ENCODE results near the gene RELCH.

RELCH gene

DNA sequence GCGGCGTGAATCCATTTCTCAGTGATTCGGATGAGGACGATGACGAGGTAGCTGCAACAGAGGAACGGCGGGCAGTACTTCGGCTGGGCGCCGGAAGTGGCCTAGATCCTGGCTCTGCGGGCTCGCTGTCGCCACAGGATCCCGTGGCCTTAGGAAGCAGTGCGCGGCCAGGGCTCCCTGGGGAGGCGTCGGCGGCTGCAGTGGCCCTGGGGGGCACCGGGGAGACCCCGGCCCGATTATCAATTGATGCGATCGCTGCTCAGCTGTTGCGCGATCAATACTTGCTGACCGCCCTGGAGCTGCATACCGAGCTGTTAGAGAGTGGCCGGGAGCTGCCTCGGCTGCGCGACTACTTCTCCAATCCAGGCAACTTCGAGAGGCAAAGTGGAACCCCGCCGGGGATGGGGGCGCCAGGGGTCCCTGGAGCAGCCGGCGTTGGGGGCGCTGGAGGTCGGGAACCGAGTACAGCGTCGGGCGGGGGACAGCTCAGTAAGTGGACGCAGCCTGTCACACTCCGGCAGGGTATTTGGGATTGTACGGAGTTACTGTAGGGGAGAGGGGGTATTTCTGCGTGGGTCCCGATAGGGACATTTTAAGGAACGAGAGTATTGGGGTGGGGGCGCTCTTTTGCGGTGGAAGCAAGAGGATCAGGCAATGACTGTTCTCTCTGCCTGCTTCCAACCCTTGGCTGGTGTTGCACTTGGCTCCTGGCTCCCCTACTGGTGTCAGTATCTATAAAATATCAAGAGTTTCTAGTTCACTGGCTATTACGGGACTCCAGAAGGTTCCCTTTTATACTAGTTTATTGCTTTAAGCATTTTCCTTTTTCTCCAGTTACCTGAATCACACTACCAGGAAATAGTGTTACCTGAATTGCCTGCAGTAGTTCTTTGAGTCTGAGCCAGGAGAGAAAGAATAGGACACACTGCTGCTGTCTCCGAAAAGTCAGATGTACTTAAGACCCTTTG, 772 bp downstream of the RELCH start:
- DNase-seq (ENCODE audit: low read depth in 1 of 2, low spot score in 1 of 2), result peak in 1 of 2 donors; percentile 24

DNA sequence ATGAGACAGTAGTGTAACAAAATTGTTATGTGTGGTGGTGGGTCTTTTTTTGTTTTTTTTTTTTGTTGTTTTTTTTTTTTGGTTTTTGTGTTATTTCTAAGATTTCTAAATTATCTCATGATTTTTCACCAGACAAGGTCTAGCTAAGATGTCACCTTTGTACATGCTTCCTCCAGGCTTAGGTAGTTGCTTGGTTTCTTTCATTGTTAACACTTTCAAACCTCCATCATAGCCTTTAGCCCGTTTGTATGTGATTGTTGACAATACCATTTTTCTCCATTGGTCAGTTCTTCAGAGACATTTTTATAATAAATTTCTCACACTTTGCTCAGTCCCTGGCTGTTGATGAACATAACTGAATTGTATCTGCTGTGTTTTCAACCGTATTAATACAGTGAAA, 2.2 kb downstream of the RELCH start:
- no peak for DNase-seq (ENCODE audit: low read depth in 1 of 2, low spot score in 1 of 2)

DNA sequence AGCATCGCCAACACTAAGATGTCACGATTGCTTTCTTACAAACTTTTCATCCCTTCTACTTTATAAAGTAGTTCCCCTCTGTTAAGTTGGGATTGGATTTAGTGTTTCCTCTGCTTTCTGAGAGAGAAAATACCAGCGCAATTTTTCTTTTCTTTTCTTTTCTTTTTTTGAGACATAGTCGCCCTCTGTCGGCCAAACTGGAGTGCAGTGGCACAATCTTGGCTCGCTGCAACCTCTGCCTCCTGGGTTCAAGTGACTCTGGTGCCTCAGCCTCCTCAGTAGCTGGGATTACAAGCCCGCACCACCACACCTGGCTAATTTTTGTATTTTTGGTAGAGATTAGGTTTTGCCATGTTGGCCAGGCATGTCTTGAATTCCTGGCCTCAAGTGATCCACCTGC, 9.0 kb downstream of the RELCH start:
- no peak for DNase-seq (ENCODE audit: low read depth in 1 of 2, low spot score in 1 of 2)

DNA sequence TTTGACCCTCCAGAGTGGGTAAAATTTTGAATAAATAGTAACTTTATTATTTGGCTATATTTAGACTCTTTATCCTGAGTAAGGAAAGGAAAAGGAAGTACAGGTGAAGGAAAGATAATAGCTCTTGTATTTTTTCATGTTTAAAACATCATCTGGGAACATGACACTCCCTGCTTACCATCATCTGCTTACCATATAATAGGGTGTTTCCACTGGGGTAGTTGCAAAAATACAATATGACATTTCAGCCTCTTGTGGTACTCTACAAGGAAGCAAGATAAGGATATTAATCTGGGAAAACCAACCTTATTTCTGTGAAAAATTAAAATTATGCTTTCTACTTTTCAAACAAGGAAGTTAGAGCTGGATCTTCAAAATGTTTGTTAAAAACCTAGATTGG, 9.9 kb downstream of the RELCH start:
- DNase-seq (ENCODE audit: low read depth in 1 of 2, low spot score in 1 of 2), result no peak

DNA sequence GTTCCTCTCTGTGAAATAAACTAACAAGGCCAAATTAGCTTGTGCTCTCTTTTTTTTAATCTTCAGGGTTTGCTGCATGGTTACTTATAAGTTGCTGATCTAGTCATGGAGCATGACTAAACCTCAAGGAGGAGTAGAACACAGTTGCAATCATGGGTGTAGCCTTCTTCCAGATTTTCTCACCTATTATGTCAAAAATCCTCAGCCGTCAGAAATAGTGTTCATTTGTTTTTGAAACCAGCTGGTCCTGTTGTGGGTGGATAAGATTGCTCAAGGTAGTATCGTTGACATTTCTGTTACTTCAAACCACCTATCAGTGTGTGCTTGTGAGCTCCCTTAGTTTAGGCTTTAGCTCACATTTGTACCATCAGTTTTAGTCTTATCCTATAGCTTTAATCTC, 11.2 kb downstream of the RELCH start:
- DNase-seq (ENCODE audit: low read depth in 1 of 2, low spot score in 1 of 2), result no peak

DNA sequence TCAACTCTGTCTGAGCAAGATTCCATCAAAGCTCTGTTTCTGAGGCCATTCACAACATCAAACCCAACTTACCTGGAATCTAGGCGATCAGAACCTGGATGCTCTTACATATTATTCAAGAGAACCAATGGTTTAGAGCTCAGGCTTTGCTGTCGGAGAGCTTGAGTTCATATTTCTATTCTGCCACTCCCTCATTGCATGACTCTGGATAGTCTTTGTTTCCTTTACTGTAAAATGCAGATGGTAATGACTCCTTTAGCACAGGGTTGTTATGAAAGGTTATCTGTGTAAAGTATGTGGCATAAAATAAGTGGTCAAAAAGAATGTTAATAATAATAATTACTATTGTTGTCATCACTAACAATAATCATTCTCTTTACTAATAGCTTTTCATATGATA, 12.6 kb downstream of the RELCH start:
- no peak for DNase-seq (ENCODE audit: low read depth in 1 of 2, low spot score in 1 of 2)

DNA sequence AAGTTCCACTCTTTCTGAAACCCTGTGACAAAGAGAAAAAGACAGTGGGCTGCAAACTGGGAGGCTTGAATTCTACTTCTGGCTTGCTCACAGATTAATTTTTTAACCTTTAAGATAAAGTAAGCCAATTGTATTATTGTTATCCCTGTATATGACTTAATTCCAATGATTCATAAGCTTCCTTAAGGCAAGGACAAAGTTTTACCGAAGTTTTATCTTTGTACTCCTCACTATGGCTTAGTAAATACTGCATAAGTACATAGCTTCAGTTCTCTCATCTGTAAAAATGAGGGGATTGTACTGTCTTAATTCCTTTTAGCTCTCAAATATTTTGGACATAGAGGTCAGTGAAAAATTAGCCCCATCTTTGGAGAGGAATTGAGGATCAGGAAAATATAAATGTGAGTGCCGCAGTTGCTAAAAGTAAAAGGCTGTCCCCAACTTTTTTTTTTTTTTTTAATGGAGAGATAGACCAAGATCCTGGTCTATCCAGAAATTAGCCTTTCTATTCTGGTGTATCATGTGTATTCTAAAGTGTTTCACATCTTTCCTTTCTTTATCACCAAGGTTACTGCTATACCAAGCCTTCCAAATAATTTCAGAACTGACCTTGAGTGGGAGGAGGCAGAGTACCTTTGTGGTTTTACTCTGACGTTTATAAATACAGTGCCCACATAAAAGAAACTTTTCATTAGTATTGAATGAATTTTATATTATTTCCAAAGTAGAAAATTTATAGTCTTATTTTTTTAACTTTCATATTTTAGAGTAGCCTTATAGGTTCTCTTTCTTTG, 13.3 kb downstream of the RELCH start:
- DNase-seq (ENCODE audit: low read depth in 1 of 2, low spot score in 1 of 2), result no peak

DNA sequence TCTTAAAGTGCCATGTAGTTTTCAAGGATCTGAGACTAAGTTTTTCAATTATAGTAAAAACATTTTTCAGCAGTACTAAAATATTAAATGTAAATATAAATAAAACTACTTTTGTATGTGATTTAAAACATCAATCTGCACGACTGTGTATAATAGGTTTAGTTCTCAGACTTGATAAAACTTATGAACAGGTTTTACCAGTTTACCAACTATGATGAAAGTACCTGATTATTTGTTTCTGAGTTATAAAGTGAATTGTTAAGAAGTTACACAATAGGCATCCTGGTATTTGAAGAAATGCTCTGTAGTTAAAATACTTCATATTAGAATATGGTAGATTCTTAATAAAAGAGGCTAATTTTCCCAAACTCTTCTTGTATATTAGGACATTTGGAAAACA, 14.8 kb downstream of the RELCH start:
- DNase-seq (ENCODE audit: low read depth in 1 of 2, low spot score in 1 of 2), result no peak

DNA sequence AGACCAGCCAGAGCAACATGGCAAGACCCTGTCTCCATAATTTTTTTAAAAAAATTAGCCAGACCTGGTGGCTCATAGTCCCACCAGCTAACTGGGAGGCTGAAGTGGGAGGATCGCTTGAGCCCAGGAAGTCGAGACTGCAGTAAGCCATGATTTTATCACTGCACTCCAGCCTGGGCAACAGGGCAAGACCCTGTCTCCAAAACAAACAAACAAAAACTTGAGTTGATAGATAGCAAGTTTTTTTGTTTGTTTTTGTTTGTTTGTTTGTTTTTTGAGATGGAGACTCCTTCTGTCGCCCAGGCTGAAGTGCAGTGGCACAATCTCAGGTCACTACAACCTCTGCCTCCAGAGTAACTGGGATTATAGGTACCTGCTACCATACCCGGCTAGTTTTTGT, 18.8 kb downstream of the RELCH start:
- DNase-seq (ENCODE audit: low read depth in 1 of 2, low spot score in 1 of 2), result no peak

DNA sequence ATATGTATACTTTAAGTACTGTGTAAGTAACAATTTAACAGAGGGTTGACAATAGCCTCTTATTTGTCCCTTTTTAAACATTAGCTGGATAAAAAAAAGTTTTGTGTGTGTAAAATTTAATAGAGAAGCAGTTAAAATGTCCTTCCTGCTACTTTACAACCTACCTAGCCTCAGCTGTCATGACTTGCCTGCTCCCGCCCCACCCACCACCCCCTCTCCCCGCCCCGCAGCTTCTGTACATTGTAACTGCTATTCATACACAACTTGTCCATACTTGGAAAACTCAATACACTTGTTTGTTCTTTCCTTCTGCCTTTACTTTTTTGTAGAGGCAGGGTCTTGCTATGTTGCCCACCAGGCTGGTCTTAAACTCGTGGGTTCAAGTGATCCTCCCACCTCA, 19.5 kb downstream of the RELCH start:
- no peak for DNase-seq (ENCODE audit: low read depth in 1 of 2, low spot score in 1 of 2)

DNA sequence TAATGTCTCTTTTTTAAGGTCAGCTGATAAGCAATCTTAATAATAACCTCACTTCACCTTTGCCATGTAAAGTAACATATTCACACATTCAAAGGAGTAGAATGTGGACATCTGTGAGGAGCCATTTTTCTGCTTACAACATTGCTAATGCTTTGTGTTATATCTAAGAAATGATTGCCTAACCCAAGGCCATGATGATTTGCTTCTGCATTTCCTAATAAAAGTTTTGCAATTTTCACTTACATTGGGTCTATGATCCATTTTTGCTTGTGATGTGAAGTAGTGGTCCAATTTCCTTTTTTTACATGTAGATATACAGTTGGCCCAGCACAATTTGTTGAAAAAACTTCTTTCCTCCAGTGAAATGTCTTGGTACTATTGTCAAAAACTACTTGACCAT, 22.0 kb downstream of the RELCH start:
- no peak for DNase-seq (ENCODE audit: low read depth in 1 of 2, low spot score in 1 of 2)

DNA sequence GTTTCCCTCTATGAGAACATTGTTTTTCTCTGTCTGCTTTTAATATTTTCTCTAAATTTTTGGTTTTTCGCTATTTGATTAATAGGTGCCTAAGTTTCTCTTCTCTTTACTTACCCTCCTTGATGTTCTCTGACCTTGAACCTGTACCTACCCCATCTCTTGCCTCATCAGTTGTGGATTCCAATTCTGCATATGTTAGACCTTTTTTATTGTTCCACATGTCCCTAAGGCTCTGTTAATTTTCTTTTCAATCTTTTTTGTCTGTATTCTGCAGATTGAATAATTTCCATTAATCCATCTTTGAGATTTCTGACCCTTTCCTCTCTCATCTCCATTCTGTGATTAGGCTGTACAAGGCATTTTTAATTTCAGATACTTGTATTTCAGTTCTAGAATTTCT, 23.1 kb downstream of the RELCH start:
- DNase-seq (ENCODE audit: low read depth in 1 of 2, low spot score in 1 of 2), result no peak

DNA sequence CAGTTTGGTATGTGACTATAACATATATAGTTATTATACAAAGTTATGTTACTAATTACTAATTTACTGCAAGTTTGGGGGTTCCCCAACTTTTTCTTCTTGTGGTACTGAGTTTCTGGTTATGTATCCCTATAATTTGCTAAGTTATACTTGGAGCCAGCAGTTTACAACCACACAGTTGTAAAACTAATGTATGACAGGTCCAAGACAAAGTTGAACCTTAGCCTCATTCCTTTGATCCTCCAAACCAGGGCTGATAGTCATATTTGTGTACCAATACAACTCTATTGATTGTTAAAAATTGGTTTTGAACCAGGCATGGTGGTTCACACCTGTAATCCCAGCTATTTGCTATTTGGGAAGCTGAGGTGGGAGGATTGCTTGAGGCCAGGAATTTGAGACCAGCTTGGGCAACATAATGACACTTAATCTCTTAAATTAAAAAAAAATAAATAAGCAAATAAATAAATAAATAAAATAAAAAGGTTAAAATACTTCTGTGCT, 24.3 kb downstream of the RELCH start:
- DNase-seq (ENCODE audit: low read depth in 1 of 2, low spot score in 1 of 2), result no peak

DNA sequence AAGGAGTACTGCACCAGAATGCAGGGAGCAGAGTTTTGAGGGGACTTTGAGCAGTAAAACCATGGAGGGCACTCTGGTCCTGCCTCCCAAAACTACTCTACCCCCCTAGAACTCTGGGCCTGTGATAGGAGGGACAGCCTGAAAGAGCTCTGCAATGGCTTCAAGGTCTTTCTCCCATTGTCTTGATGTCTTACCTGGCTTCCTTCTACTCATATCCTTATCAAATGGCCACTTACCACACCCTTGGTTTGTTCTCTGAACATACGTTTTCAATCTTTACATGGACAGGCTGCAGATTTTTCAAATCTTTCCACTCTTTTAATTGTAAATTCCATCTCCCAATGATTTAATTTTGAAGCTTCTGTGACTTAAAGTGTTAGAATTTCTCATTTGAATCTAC, 27.7 kb downstream of the RELCH start:
- DNase-seq (ENCODE audit: low read depth in 1 of 2, low spot score in 1 of 2), result no peak

DNA sequence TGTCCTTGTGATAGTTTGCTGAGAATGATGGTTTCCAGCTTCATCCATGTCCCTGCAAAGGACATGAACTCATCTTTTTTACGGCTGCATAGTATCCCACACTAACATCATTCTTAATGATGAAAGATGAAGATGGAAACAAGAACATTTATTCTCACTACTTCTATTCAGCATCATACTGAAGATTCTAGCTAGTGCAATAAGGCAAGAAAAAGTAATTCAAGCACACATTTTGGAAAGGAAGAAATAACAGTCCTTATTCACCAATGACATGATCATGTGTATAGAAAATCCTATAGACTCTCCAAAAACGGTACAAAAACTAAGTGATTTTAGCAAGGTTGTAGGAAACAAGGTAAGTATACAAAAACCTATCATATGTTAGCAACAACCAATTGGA, 37.2 kb downstream of the RELCH start:
- no peak for DNase-seq (ENCODE audit: low read depth in 1 of 2, low spot score in 1 of 2)

DNA sequence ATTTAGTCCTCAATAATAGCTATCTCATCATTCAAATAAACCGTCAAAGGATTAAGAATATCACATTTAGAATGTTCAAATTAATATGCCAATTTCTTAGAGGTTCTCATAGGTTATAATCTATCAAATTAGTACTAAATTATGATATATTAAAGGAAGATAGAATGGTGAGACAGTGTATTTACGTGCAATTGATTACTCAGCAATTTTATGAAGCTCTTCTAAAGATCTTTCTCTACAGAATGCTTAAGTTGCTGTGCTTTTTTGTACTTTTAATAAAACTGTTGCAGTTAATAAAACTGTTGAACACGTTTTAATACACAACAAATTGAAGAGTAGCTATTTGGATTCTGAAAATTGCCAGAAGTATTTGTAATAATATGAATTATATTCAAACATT, 39.0 kb downstream of the RELCH start:
- DNase-seq (ENCODE audit: low read depth in 1 of 2, low spot score in 1 of 2), result no peak

DNA sequence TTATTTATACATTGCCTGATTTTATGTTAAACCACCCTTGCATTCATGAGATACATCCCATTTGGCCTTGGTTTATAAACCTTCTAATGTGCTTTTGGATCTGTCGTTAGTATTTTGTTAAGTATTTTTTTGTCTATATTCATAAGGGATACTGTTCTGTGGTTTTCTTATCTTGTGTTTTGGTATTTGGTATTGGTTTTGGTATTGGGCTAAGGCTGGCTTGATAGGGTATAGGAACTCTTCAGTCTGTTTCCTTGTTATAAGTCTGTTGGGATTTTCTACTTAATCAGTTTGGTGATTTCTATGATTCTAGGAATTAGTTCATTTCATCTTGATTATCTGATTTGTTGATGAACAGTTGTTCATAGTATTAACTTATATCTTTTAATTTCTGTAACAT, 49.2 kb downstream of the RELCH start:
- no peak for DNase-seq (ENCODE audit: low read depth in 1 of 2, low spot score in 1 of 2)

DNA sequence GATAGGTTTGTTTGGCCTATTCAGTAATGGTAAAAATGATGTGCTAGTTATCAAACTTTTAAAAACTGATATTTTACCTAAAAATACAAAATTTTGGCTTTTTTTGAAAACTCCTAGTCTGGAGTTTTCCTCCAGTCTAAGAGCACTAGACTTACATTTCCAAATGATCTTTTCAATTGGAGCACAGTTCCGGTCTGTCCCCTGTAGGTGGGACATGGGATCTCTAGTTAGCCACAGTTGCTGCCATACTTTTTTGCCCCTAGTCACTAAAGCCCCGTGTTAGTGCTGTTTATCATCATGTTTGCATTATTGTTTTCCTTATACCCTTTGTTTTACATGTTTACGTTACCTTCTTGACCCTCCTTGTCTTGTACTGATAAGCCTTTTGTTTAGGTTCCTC, 52.4 kb downstream of the RELCH start:
- no peak for DNase-seq (ENCODE audit: low read depth in 1 of 2, low spot score in 1 of 2)

DNA sequence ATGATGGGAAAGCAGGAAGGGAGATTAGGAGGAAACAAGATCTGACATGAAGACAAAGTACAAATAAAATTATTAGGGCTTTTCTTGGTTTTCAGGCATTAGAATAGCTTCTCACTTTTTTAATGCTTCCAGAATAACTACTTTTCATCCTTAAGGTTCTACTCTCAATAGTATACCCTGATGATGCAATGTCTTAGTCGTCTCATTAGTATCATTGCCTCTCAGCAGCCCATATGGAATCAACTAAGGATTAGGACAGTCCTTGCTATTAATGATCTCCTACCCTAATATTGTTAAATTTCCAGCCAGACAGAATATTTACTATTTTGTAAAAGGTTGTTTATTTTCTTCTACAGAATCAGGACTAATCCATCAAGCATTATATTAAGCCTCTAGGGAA, 55.9 kb downstream of the RELCH start:
- no peak for DNase-seq (ENCODE audit: low read depth in 1 of 2, low spot score in 1 of 2)

DNA sequence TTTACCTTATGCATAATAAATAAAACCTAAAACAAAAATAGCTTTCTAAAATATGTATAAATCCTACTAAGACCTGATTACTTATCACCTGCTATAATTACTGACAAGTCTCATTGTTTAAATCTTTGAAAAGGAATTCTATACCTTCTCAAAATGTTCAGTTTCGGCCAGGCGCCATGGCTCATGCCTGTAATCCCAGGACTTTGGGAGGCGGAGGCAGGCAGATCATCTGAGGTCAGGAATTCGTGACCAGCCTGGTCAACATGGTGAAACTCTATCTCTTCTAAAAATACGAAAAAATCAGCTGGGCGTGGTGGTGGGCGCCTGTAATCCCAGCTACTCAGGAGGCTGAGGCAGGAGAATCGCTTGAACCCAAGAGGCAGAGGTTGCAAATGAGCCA, 58.1 kb downstream of the RELCH start:
- no peak for DNase-seq (ENCODE audit: low read depth in 1 of 2, low spot score in 1 of 2)

DNA sequence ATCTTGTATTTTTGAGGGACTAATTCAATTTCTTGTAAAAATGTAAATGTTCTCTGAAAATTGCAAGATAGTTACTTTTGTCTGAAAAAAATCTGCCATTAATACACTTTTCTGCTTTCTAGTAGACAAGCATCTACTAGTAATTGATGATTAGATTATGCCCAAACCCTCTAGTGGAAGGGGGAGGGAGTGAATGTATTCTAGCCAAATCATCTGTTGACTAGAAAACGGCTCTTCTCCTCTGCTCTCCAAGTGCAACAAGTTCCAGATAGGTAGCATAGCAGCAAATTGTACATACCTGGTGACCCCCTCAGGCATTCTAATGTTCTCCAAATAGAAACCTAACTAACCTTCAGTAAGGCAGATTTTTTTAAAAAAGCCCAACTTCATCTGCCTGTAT, 58.6 kb downstream of the RELCH start:
- DNase-seq (ENCODE audit: low read depth in 1 of 2, low spot score in 1 of 2), result no peak

DNA sequence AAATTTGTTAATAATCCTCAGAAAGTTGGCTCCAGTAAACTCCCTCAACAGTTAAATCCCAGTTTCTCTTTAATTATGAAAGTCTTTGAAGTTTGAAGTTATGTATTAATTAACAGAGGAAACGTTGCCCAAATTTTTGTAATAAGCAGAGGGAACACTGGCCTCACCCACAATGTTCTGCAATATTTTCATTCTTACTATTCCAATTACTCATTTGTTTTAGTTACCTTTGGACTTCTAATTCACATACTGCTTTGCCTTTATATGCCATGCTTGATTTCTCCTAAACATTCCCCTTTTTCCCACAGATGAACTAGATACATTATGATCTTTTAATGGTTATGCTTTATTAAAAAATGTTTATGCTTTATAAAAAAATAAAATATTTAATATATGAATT, 61.3 kb downstream of the RELCH start:
- no peak for DNase-seq (ENCODE audit: low read depth in 1 of 2, low spot score in 1 of 2)
